Measurements from ENCODE around the gene CEACAM4. TPM values are rescaled to one million over a fixed set of nuclear protein-coding genes. Genes with fewer than 3 reads are reported as not detected.

CEACAM4 gene
- total and polyA plus RNA-seq, 2 of the 8 experiments (the other 6 are each of a cell fraction or from before 2014, with no cell fraction given), result not detected

DNA sequence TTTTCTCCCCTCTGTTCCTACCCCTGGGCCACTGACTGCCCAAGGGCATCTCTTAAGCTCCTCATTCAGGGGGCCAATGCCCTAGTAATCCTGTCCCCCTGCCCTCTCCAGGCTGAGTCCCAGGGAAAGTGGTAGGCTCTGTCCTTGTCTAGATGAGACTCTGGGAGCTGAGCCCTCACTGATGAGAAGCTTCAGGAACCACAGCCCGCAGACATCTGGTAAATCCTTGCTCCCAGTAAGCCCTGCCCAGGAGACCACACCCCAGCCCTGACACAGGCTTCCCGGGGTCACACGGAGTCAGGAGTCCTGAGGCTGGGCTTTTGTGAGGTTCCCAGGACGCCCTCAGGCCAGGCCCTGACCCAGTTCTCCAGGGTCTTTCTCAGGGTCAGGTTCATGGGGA is 1.9 kb downstream of the CEACAM4 start:
- H2BK5ac ChIP-seq (ENCODE audit: low read depth, low read length), result no peak overlapping the region
- H3K56ac ChIP-seq (replicated peaks; ENCODE audit: insufficient read length, low read depth, low read length), result no peak overlapping the region
- H3K4me3 ChIP-seq (ENCODE audit: extremely low read depth in 1 of 4, insufficient read depth in 2 of 4, low read depth in 3 of 4, low read length in 4 of 4), result no peak overlapping the region
- H2BK12ac ChIP-seq (ENCODE audit: low read depth, low read length), result no peak overlapping the region
- H3K23ac ChIP-seq (ENCODE audit: insufficient read length), result no peak overlapping the region
- H3K4me2 ChIP-seq (ENCODE audit: insufficient read depth in 1 of 2, low read depth in 2 of 2, low read length in 2 of 2), result no peak overlapping the region
- no peaks in the 10 kb centered on the region for H3K79me1 ChIP-seq (ENCODE audit: low read depth, low read length)
- FAIRE-seq (no peak), DNase-seq (ENCODE audit: low read depth in 1 of 2, low spot score in 2 of 2) (no peak)
- 45% methylated on average over 3 of the region's 4 CpGs; no CpG with 5 or more reads in 1 of the 2 experiments for WGBS, 2 experiments (ENCODE audit: extremely low coverage in 1 of 2, insufficient coverage in 1 of 2, insufficient read length in 1 of 2, insufficient replicate concordance in 2 of 2, low coverage in 1 of 2, low lambda C conversion rate in 2 of 2, missing lambda C conversion rate in 1 of 2)
- H3K4ac ChIP-seq (replicated peaks; ENCODE audit: insufficient read length, low read depth, low read length), result no peak overlapping the region
- ChIA-PET CTCF (ENCODE audit: partially characterized antibody) (interaction anchor here (1.1 kb wide), 1 partner anchor 27 kb away, joined by 5 read pairs; no protein-coding TSS in a partner anchor), POLR2A (ENCODE audit: partially characterized antibody) (no interaction called here)
- no peak overlapping the region for H4K91ac ChIP-seq (replicated peaks; ENCODE audit: insufficient read length, low read length)
- H3K14ac ChIP-seq (ENCODE audit: insufficient read length), result no peak overlapping the region
- no peak overlapping the region for H2AFZ ChIP-seq (ENCODE audit: low read length)
- H4K5ac ChIP-seq (ENCODE audit: insufficient read length, low read depth, low read length), result no peak overlapping the region
- H3K27ac ChIP-seq (ENCODE audit: low read depth, low read length), result no peak overlapping the region
- H3K36me3 ChIP-seq (ENCODE audit: control insufficient read depth in 2 of 4, insufficient read depth in 4 of 4, low read length in 3 of 4), result no peaks in the 10 kb centered on the region
- H2BK15ac ChIP-seq (ENCODE audit: low read length), result no peak overlapping the region
- peaks cover 57 to 80% of the 10 kb centered on the region in 2 experiments for H3K9me3 ChIP-seq (ENCODE audit: insufficient read depth in 2 of 2, low read depth in 1 of 2, low read length in 1 of 2)
- no peaks in the 10 kb centered on the region for H3K79me2 ChIP-seq (ENCODE audit: control insufficient read depth in 1 of 2, insufficient read depth in 2 of 2, low read length in 2 of 2)
- H3K23me2 ChIP-seq (ENCODE audit: low read depth, low read length), result no peaks in the 10 kb centered on the region; the same call in 1 of the 2 replicates
- H3K9ac ChIP-seq (replicated peaks in 1 of 4; ENCODE audit: extremely low read depth in 1 of 4, low read depth in 3 of 4, low read length in 3 of 4), result no peak overlapping the region
- H4K20me1 ChIP-seq (replicated peaks in 1 of 2; ENCODE audit: control insufficient read depth in 1 of 2, insufficient read depth in 2 of 2, low read length in 2 of 2), result no peaks in the 10 kb centered on the region
- no peak overlapping the region for H2AK5ac ChIP-seq (ENCODE audit: low read depth, low read length)
- H2BK120ac ChIP-seq (replicated peaks; ENCODE audit: low read depth, low read length), result no peak overlapping the region
- H2BK20ac ChIP-seq (ENCODE audit: low read length), result no peak overlapping the region
- H4K8ac ChIP-seq (ENCODE audit: extremely low read depth, insufficient read depth, low read length), result no peak overlapping the region
- H3K18ac ChIP-seq (ENCODE audit: extremely low read depth, low read length), result no peak overlapping the region
- no peaks in the 10 kb centered on the region for H3K4me1 ChIP-seq (replicated peaks in 1 of 4; ENCODE audit: control insufficient read depth in 3 of 4, insufficient read depth in 4 of 4, low read length in 3 of 4)
- H3K27me3 ChIP-seq (replicated peaks in 1 of 4; ENCODE audit: control insufficient read depth in 3 of 4, extremely low read depth in 1 of 4, insufficient read depth in 3 of 4, low read length in 3 of 4), result no peaks in the 10 kb centered on the region
- TF ChIP-seq NRF1 (IDR thresholded peaks at IDR 0.05; ENCODE audit: low read depth, low read length), result no peak
- no peak for TF ChIP-seq CBX8 (IDR thresholded peaks at IDR 0.05; ENCODE audit: borderline replicate concordance, low read depth, low read length)
- no peak for TF ChIP-seq YY1 (IDR thresholded peaks at IDR 0.05; ENCODE audit: low read depth, low read length)
- no peak for TF ChIP-seq RBBP5 (IDR thresholded peaks at IDR 0.05; ENCODE audit: borderline replicate concordance, low read depth, low read length)
- no peak for TF ChIP-seq RNF2 (IDR thresholded peaks at IDR 0.05; ENCODE audit: borderline replicate concordance, low read depth, low read length, missing control alignments, poor library complexity, severe bottlenecking)
- no peak for TF ChIP-seq SP2 (IDR thresholded peaks at IDR 0.05; ENCODE audit: low read length)
- no peak for TF ChIP-seq EZH2 (IDR thresholded peaks at IDR 0.05; ENCODE audit: low read depth, low read length, severe bottlenecking)
- TF ChIP-seq TCF12 (IDR thresholded peaks at IDR 0.05; ENCODE audit: low read depth, low read length), result no peak
- no peak for TF ChIP-seq SRF (IDR thresholded peaks at IDR 0.05; ENCODE audit: low read depth, low read length)
- TF ChIP-seq RFX5 (IDR thresholded peaks at IDR 0.05; ENCODE audit: borderline replicate concordance, low read depth, low read length), result no peak
- TF ChIP-seq BRCA1 (IDR thresholded peaks at IDR 0.05; ENCODE audit: low read depth, low read length), result no peak
- no peak for TF ChIP-seq BACH1 (IDR thresholded peaks at IDR 0.05; ENCODE audit: low read length)
- TF ChIP-seq PHF8 (conservative IDR thresholded peaks at IDR 0.05; ENCODE audit: low read depth, low read length), result no peak
- no peak for TF ChIP-seq HDAC2 (IDR thresholded peaks at IDR 0.05; ENCODE audit: borderline replicate concordance in 1 of 2, low read depth in 2 of 2, low read length in 2 of 2)
